ENCODE data around the gene TSC22D4. TPM values are rescaled to one million over a fixed set of nuclear protein-coding genes. Genes with fewer than 3 reads are reported as not detected.
"Not testable (repeated sequence)": the region's sequence is repeated elsewhere in the genome, so short reads cannot be mapped to it uniquely, and the experiment has no call there.

TSC22D4 gene
- total RNA-seq, 1 donor from 2014 or later = 121 TPM

DNA sequence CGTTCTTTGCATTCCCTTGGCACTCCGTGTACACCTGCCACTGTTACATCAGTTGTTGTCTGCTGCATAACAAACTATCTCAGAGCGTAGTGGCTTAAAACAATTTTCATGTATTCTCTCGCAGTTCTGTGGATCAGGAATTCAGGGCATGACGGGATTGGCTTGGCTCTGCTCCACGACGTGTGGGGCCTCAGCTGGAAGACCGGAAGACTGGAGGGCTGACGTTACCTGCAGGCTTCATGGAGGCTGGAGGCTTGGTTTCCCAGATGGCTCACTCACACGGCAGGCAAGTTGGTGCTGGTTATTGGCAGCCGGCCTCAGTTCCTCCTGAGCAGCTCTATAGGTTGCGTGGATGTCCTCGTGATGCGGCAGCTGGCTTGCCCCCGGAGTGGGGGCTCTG lies 30.2 kb upstream of the TSC22D4 start:
- H3K27me3 Mint-ChIP-seq = peaks cover 13% of the 10 kb centered on the region
- no peak overlapping the region for H3K4me3 Mint-ChIP-seq
- no peak for DNase-seq
- intact Hi-C loops (cut with micrococcal nuclease) = no loop called here
- no peaks in the 10 kb centered on the region for H3K9me3 Mint-ChIP-seq
- H3K27ac Mint-ChIP-seq = no peak overlapping the region
- peaks cover 2% of the 10 kb centered on the region for H3K4me1 Mint-ChIP-seq
- H3K36me3 Mint-ChIP-seq (ENCODE audit: low read depth) = no peaks in the 10 kb centered on the region

DNA sequence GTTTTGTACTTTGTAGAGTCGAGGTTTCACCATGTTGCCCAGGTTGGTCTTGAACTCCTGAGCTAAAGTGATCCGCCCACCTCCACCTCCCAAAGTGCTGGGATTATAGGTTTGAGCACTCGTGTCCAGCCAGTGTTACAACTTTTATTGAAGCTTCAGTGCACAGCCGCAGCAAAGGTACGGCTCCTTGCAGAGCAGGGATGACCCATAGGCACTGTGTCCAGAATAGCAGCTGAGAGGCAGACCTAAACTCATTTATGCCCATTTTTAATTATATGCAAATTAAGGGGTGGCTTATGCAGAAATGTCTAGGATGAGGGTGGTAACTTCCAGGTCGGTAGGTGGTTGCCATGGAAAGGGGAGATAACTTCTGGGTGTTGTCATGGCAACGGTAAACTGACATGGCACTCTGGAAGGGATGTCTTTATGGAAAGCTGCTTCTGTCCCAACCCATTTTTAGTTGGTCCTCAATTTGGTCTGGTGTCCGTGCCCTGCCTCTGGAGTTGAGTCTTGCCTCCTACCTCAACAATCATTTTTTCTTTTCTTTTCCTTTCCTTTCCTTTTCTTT lies 27.4 kb upstream of the TSC22D4 start:
- H3K9me3 Mint-ChIP-seq = no peaks in the 10 kb centered on the region
- no peak for DNase-seq
- no peak overlapping the region for H3K4me3 Mint-ChIP-seq
- no peak overlapping the region for H3K27ac Mint-ChIP-seq
- H3K36me3 Mint-ChIP-seq (ENCODE audit: low read depth) = no peaks in the 10 kb centered on the region
- no peaks in the 10 kb centered on the region for H3K4me1 Mint-ChIP-seq
- H3K27me3 Mint-ChIP-seq = peaks cover 13% of the 10 kb centered on the region
- intact Hi-C loops (cut with micrococcal nuclease) = no loop called here

DNA sequence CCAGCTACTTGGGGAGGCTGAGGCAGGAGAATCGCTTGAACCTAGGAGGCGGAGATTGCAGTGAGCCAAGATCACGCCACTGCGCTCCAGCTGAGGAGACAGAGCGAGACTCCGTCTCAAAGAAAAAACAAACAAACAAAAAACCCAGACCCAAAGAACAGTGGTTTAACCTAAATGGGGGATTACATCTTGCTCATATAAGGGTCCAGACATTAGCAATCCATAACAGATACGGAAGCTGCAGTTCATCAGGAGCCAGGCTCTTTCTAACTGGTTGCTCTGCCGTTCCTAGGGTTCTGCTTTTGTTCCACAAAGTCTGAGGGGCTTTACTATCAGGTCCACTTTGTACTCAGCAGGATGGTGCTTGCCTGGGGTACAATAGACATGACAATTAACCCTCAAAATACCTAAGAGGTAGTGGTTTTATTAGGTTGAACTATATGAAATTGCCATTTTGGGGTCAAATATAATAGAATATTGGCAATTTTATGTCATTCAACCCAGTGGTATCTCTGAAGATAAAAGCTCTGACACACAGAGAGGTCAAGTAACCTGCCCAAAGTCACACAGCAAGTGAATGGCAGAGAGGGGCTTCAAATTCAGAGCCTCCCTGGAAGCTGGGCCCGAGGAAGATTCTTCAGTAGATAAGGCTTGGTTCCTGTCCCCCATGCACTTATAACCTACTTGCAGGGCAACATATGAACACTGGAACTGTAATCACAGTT lies 26.0 kb upstream of the TSC22D4 start:
- Mint-ChIP-seq H3K27ac (no peak overlapping the region), H3K4me3 (no peak overlapping the region), H3K9me3 (no peaks in the 10 kb centered on the region), H3K27me3 (peaks cover 10% of the 10 kb centered on the region), H3K36me3 (ENCODE audit: low read depth) (no peaks in the 10 kb centered on the region), H3K4me1 (no peaks in the 10 kb centered on the region)
- no peak for DNase-seq
- intact Hi-C loops (cut with micrococcal nuclease) = no loop called here

DNA sequence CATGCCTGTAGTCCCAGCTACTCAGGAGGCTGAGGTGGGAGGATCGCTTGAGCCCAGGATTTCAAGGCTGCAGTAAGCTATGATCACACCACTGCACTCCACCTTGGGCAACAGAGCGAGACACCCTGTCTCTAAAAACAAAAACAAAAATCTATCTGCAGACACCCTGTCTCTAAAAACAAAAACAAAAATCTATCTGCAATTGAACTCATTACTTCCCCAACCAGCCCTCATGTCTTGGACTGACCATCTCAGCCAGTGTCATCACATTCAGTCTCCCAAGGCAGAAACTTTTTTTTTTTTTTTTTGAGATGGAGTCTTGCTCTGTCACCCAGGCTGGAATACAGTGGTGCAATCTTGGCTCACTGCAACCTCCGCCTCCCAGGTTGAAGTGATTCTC lies 25.0 kb upstream of the TSC22D4 start:
- H3K4me3 Mint-ChIP-seq; H3K9me3 Mint-ChIP-seq; DNase-seq; H3K27me3 Mint-ChIP-seq; H3K27ac Mint-ChIP-seq; H3K4me1 Mint-ChIP-seq; intact Hi-C loops (cut with micrococcal nuclease); H3K36me3 Mint-ChIP-seq (ENCODE audit: low read depth): not testable (repeated sequence)

DNA sequence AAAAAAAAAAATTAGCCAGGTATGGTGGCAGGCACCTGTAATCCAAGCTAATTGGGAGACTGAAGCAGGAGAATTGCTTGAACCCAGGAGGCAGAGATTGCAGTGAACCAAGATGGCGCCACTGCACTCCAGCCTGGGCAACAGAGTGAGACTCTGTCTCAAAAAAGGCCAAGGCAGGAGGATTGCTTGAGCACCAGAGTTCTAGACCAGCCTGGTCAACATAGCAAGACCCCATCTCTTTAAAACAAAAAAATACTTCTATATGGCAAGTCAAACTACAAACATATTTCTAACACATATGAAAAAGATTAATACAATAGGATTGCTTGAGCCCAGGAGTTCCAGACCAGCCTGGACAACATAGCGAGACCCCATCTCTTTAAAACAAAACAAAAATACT lies 21.7 kb upstream of the TSC22D4 start:
- H3K4me1 Mint-ChIP-seq; DNase-seq; H3K27me3 Mint-ChIP-seq; intact Hi-C loops (cut with micrococcal nuclease); H3K9me3 Mint-ChIP-seq; H3K27ac Mint-ChIP-seq; H3K4me3 Mint-ChIP-seq; H3K36me3 Mint-ChIP-seq (ENCODE audit: low read depth): not testable (repeated sequence)

DNA sequence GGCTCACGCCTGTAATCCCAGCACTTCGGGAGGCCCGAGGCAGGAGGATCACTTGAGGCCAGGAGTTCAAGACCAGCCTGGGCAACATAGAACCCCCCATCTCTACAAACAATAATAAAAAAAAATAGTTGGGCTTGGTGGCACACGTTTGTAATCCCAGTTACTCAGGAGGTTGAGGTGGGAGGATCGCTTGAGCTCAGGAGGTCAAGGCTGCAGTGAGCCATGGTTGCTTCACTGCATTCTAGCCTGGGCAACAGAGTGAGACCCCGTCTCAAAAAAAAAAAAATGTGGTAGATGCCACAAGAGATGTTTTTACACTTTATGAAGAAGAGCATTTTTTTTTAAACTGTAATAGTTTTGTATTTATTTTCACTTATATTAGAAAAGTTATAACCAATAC lies 17.5 kb upstream of the TSC22D4 start:
- no peak overlapping the region for H3K27ac Mint-ChIP-seq
- H3K36me3 Mint-ChIP-seq (ENCODE audit: low read depth) = no peaks in the 10 kb centered on the region
- no peaks in the 10 kb centered on the region for H3K9me3 Mint-ChIP-seq
- H3K27me3 Mint-ChIP-seq = peaks cover 16% of the 10 kb centered on the region
- no peak for DNase-seq
- no peak overlapping the region for H3K4me3 Mint-ChIP-seq
- intact Hi-C loops (cut with micrococcal nuclease) = no loop called here
- H3K4me1 Mint-ChIP-seq = peaks cover 8% of the 10 kb centered on the region

DNA sequence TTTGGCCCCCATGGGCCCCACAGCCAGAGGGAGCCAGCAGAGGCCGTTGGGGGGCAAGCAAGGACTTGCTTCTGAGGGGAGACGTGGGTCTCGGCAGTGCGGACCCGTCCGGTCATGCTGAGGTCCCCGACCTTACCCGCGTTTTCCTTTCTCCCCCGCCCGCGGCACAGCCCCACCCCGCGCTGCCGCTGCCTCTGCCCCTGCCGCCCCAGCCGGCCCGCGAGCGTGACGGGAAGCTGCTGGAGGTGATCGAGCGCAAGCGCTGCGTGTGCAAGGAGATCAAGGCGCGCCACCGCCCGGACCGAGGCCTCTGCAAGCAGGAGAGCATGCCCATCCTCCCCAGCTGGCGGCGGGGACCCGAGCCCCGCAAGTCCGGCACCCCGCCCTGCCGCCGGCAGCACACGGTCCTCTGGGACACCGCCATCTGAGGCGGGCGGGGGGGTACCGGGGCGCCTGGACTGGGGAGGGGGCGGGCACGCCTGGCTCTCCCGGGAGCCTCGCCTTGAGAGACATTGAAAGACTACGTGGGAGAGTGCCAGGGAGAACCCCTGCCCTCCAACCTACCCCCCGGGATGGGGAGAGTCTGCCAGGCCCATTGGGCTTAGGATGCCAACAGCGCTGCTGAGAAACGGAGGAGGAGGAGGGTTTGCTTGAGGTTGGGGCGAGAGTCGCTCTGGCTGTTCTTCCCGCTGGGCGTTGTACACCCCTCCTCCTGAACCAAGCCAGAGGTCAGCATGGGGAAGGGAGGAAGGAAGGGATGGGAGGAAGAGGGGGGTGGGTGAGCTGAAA lies 14.7 kb upstream of the TSC22D4 start:
- peaks cover 8% of the 10 kb centered on the region for H3K4me1 Mint-ChIP-seq
- H3K27me3 Mint-ChIP-seq = peaks cover 14% of the 10 kb centered on the region
- peak overlapping the region; percentile 77 for H3K4me3 Mint-ChIP-seq
- H3K27ac Mint-ChIP-seq = no peak overlapping the region
- intact Hi-C loops (cut with micrococcal nuclease) = no loop called here
- no peaks in the 10 kb centered on the region for H3K9me3 Mint-ChIP-seq
- DNase-seq = peak; percentile 89
- H3K36me3 Mint-ChIP-seq (ENCODE audit: low read depth) = no peaks in the 10 kb centered on the region

DNA sequence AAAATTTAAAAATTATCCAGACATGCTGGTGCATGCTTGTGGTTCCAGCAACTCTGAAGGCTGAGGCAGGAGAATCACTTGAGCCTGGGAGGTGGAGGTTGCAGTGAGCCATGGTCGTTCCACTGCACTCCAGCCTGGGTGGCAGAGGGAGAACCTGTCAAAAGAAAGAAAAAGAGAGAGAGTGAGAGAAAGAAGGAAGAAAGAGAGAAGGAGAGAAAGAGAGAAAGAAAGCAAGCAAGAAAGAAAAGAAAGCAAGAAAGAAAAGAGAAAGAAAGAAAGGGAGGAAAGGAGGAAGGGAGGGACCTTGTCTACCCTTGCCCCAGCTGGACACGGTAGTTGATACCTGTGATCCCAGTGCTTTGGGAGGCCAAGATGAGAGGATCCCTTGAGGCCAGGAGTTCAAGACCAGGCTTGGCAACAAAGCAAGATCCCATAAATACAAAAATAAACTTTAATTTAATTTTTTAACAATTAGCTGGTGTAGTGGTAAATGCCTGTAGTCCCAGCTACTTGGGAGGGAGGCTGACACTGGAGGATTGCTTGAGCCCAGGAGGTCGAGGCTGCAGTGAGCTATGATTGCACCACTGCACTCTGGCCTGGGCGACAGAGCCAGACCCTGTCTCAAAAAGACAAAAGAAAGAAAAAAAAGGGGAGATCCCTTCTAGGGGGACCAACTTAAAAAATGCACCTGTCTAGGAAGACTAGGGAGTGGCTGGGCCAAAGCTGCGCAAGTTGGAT lies 13.9 kb upstream of the TSC22D4 start:
- intact Hi-C loops (cut with micrococcal nuclease) = no loop called here
- Mint-ChIP-seq H3K4me3 (peak overlapping the region; percentile 77), H3K27me3 (peaks cover 14% of the 10 kb centered on the region)

DNA sequence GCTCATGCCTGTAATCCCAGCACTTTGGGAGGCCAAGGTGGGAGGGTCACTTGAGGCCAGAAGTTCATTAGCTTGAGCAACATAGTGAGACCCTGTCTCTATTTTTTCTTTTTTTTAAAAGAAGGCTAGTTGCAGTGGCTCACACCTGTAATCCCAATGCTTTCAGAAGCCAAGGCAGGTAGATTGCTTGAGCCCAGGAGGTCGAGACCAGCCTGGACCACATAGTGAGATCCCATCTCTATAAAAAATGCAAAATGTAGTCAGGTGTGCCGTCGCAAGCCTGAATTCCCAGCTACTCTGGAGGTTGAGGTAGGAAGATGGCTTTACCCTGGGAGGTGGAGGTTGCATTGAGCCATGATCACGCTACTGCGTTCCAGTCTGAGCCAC lies 12.2 kb upstream of the TSC22D4 start:
- Mint-ChIP-seq H3K4me3 (no peak overlapping the region), H3K27ac (peak overlapping the region; percentile 15), H3K9me3 (no peaks in the 10 kb centered on the region), H3K36me3 (ENCODE audit: low read depth) (no peaks in the 10 kb centered on the region), H3K4me1 (peaks cover 8% of the 10 kb centered on the region), H3K27me3 (peaks cover 12% of the 10 kb centered on the region)
- DNase-seq = no peak
- intact Hi-C loops (cut with micrococcal nuclease) = no loop called here

More for the DNA sequence above, 13.9 kb upstream of the TSC22D4 start:
- H3K4me1 Mint-ChIP-seq = peaks cover 8% of the 10 kb centered on the region
- no peaks in the 10 kb centered on the region for H3K9me3 Mint-ChIP-seq
- H3K36me3 Mint-ChIP-seq (ENCODE audit: low read depth) = no peaks in the 10 kb centered on the region
- no peak for DNase-seq
- H3K27ac Mint-ChIP-seq = peak overlapping the region; percentile 60

DNA sequence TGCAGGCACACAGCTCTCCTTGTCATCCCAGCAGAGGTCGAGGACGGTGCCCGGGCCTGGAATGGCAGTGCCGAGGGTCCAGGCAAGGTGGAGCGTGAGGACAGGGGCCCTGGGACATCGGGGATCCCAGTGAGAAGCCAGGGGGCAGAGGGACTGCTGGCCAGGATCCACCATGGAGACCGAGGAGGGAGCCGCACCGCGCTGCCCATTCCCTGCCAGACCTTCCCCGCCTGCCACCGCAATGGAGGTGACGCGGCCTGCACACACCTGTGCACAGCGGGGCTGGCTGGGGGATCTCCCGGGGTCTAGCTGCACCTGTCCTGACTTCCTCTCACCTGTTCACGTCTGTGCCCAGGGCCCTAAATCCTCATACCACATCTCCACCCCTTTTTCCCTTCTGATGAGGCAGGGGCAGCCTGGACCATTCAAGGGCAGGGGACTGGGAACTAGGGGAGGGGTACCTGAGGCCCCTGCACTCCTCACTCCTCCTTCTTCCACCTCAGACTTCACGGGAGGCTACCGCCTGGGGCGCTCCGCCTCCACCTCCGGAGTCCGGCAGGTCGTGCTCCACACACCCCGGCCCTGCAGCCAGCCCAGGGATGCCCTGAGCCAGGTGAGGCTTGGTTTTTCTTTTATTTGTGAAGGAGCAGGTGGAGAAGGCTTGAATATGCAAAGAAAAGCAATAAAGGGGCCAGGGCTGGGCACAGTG lies 11.6 kb upstream of the TSC22D4 start:
- Mint-ChIP-seq H3K27ac (no peak overlapping the region), H3K36me3 (ENCODE audit: low read depth) (no peaks in the 10 kb centered on the region), H3K4me3 (no peak overlapping the region), H3K4me1 (peaks cover 8% of the 10 kb centered on the region), H3K9me3 (no peaks in the 10 kb centered on the region), H3K27me3 (peaks cover 12% of the 10 kb centered on the region)
- DNase-seq = no peak
- intact Hi-C loops (cut with micrococcal nuclease) = no loop called here

DNA sequence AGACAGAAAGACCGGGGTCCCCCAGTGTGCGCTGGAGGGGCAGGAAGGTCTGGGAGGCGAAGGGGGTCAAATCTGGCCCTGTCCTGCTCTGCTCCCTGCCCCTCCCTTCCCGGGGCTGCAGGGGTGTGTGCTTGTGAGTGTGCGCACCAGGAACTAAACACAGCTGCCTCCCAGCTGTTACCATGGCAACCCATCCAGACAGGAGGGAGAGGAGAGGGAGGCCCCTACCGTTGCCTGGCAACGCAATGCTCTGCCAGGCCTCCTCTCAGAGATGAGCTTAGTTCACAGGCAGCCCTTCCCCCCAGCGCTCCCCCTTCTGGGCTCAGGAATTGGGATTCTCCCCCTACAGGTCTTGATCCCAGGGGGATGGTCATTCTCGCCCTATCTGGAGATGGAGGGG lies 10.8 kb upstream of the TSC22D4 start:
- intact Hi-C loops (cut with micrococcal nuclease) = no loop called here
- Mint-ChIP-seq H3K4me3 (no peak overlapping the region), H3K4me1 (peaks cover 8% of the 10 kb centered on the region), H3K9me3 (no peaks in the 10 kb centered on the region), H3K27ac (no peak overlapping the region), H3K27me3 (peaks cover 12% of the 10 kb centered on the region), H3K36me3 (ENCODE audit: low read depth) (no peaks in the 10 kb centered on the region)
- peak; percentile 82 for DNase-seq

DNA sequence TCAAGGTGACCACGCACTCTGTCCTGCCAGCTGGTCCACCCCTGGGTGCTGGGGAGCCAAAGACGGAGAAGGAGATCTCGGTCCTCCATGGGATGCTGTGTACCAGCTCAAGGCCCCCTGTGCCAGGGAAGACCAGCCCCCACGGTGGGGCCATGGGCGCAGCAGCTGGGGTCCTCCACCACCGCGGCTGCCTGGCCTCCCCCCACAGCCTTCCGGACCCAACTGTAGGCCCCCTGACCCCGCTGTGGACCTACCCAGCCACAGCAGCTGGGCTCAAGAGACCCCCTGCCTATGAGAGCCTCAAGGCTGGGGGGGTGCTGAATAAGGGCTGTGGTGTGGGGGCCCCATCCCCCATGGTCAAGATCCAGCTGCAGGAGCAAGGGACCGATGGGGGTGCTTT lies 10.1 kb upstream of the TSC22D4 start:
- Mint-ChIP-seq H3K27ac (no peak overlapping the region), H3K36me3 (ENCODE audit: low read depth) (no peaks in the 10 kb centered on the region), H3K4me3 (no peak overlapping the region), H3K9me3 (no peaks in the 10 kb centered on the region), H3K27me3 (peaks cover 11% of the 10 kb centered on the region), H3K4me1 (peaks cover 12% of the 10 kb centered on the region)
- no peak for DNase-seq
- intact Hi-C loops (cut with micrococcal nuclease) = no loop called here

DNA sequence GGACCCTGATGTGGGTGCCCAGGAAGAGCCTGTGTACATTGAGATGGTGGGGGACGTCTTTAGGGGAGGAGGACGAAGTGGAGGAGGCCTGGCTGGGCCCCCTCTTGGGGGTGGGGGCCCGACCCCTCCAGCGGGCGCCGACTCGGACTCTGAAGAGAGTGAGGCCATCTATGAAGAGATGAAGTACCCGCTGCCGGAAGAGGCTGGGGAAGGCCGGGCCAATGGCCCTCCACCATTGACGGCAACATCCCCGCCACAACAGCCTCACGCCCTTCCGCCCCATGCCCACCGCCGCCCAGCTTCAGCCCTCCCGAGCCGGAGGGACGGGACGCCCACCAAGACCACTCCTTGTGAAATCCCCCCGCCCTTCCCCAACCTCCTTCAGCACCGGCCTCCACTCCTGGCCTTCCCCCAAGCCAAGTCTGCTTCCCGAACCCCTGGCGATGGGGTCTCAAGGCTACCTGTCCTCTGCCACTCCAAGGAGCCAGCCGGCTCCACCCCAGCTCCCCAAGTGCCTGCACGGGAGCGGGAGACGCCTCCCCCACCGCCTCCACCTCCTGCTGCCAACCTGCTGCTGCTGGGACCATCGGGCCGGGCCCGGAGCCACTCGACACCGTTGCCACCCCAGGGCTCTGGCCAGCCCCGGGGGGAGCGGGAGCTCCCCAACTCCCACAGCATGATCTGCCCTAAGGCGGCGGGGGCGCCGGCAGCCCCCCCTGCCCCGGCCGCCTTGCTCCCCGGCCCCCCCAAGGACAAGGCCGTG lies 9.5 kb upstream of the TSC22D4 start:
- DNase-seq = no peak
- Mint-ChIP-seq H3K27ac (no peak overlapping the region), H3K27me3 (peaks cover 9% of the 10 kb centered on the region), H3K4me1 (peaks cover 10% of the 10 kb centered on the region), H3K36me3 (ENCODE audit: low read depth) (no peaks in the 10 kb centered on the region), H3K9me3 (no peaks in the 10 kb centered on the region), H3K4me3 (no peak overlapping the region)
- intact Hi-C loops (cut with micrococcal nuclease) = no loop called here
